Aorta (tissue), 5 donors: ENCODE results near the gene B4GALT7. TPM values are rescaled to one million over a fixed set of nuclear protein-coding genes. Genes with fewer than 3 reads are reported as not detected.
"Not testable (repeated sequence)": the region's sequence is repeated elsewhere in the genome, so short reads cannot be mapped to it uniquely, and the experiment has no call there.

Experiments used
- ATAC-seq: fragments of 200-7000 bp; cut with Tn5 transposase; one replicate; pipeline ENCODE4 v1.9.1; 2022; ENCODE audit warnings: moderate library complexity; ENCODE audit not compliant: low FRiP score
- DNase-seq, 2 donors: peaks; one replicate each; pipeline ENCODE4 v3.0.0-alpha.2; 2020
- H3K27ac ChIP-seq, 2 donors: one replicate each; pipeline ENCODE4 v1.5.1; 2013; ENCODE audit warnings: low read length in 2 of 2, mild to moderate bottlenecking in 2 of 2, moderate library complexity in 2 of 2, control low read depth in 1 of 2, inconsistent platforms in 1 of 2, low read depth in 1 of 2
- H3K27me3 ChIP-seq, 2 donors: one replicate each; pipeline ENCODE4 v1.6.1; 2013; ENCODE audit warnings: control low read depth in 1 of 2, low read length in 1 of 2, mild to moderate bottlenecking in 1 of 2, moderate library complexity in 1 of 2; ENCODE audit not compliant: insufficient read depth in 2 of 2, control insufficient read depth in 1 of 2
- H3K36me3 ChIP-seq, 2 donors: one replicate each; pipeline ENCODE4 v1.6.1; 2013; ENCODE audit warnings: control low read depth in 1 of 2, low read length in 1 of 2, mild to moderate bottlenecking in 1 of 2; ENCODE audit not compliant: insufficient read depth in 2 of 2, control insufficient read depth in 1 of 2
- H3K4me1 ChIP-seq, 2 donors: one replicate each; pipeline ENCODE4 v1.6.1; 2013; ENCODE audit warnings: low read length in 2 of 2, control low read depth in 1 of 2, mild to moderate bottlenecking in 1 of 2, moderate library complexity in 1 of 2; ENCODE audit not compliant: insufficient read depth in 2 of 2, control insufficient read depth in 1 of 2
- H3K4me3 ChIP-seq, 2 donors: one replicate each; pipeline ENCODE4 v1.5.1; 2013; ENCODE audit warnings: low read length in 2 of 2, control low read depth in 1 of 2, mild to moderate bottlenecking in 1 of 2
- H3K9me3 ChIP-seq: one replicate; pipeline ENCODE4 v1.6.1; 2013; ENCODE audit warnings: mild to moderate bottlenecking, low read length; ENCODE audit not compliant: control insufficient read depth
- WGBS, 2 donors: extraction: QIAGEN DNeasy Blood & Tissue Kit; methylation state at CpG; one replicate each; pipeline ENCODE4 v1.1.7; 2013; 5-methylcytosine and 5-hydroxymethylcytosine counted together
- intact Hi-C, 2 donors: fragments of 100-400 bp; cut with DNase I; formaldehyde crosslinking; loops; one replicate each; pipeline versions ENCODE4 v1.14.2 to v1.15.0; 2022
- polyA plus RNA-seq, 2 donors: library from polyadenylated mRNA; stranded (reverse); fragments of 200-250 nt; gene quantifications; one replicate each; pipeline ENCODE4 v1.2.3, GENCODE V29; 2013
- total RNA-seq, 2 donors: library from RNA; stranded (reverse); fragmentation: NEBNext Ultra II Directional; extraction: Animal tissue kit (Norgen Biotek cat#: 25700); gene quantifications; one replicate each; pipeline ENCODE4 v1.2.1, GENCODE V29; 2021
- donor health status: healthy with polysubstance abuse.
- donor health status: Bipolar disorder and iron deficiency.
- donor health status: DM: no; HTN: no; CAD: no.
- donor health status: DM: no; HTN: no; CAD: no.
- donor health status: DM: yes; HTN: yes; CAD: no.

B4GALT7 gene
- total and polyA plus RNA-seq, 4 donors, result 18.9 to 36.8 (median 20.8) TPM

DNA sequence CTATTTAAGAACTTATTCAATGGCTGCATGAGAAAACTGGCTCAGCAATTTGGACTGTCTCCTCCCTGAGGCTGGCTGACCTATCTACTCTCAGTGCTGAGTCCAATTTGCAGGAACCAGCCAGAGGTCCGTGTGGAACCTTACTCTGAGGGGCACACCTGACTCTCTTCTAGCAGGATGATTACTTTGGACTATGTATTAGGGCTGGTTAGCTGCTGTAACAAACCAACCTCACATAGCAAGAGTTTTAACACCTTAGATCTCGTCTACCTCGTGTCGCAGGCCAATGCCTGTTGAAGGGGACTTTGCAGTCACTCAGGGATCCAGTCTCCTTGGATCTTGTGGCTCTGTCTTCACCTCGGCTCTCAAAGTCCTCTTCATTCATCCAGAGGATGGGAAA, 42.1 kb upstream of the B4GALT7 start:
- H3K4me3 ChIP-seq, result no peak overlapping the region
- H3K4me1 ChIP-seq, result no peaks in the 10 kb centered on the region
- H3K27me3 ChIP-seq, result no peaks in the 10 kb centered on the region
- no peaks in the 10 kb centered on the region for H3K36me3 ChIP-seq
- no peak for ATAC-seq
- DNase-seq, result no peak
- WGBS, 2 donors, result 88% methylated on average over 5 of the region's 5 CpGs
- no peaks in the 10 kb centered on the region for H3K9me3 ChIP-seq
- intact Hi-C loops, result no loop called here
- H3K27ac ChIP-seq, result no peak overlapping the region

DNA sequence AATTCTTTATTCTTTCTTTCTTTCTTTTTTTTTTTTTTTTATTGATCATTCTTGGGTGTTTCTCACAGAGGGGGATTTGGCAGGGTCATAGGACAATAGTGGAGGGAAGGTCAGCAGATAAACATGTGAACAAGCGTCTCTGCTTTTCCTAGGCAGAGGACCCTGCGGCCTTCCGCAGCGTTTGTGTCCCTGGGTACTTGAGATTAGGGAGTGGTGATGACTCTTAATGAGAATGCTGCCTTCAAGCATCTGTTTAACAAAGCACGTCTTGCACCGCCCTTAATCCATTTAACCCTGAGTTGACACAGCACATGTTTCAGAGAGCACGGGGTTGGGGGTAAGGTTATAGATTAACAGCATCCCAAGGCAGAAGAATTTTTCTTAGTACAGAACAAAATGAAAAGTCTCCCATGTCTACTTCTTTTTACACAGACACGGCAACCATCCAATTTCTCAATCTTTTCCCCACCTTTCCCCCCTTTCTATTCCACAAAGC, 40.4 kb upstream of the B4GALT7 start:
- not testable (repeated sequence) for H3K4me3 ChIP-seq

DNA sequence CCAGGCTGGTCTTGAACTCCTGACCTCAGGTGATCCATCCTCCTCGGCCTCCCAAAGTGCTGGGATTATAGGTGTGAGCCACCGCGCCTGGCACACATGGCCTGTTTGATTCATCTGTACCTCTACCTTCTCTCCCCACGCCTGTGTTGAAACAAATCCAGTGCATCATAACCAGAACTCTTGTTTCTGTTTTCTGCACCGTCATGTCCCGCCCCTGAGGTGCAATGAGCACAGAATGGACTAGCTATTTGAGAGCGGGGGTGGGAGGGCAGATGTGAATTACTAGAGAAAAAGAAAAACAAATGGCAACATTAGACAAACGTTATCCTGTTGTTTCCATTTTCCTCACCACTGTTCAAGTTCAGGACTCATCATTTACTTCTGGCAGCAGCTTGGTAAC, 34.9 kb upstream of the B4GALT7 start:
- H3K9me3 ChIP-seq, result no peaks in the 10 kb centered on the region
- no peak overlapping the region for H3K27ac ChIP-seq
- no peak for ATAC-seq
- intact Hi-C loops, result no loop called here
- no peaks in the 10 kb centered on the region for H3K36me3 ChIP-seq
- H3K4me1 ChIP-seq, result no peaks in the 10 kb centered on the region
- WGBS, 2 donors, result 78 to 79% methylated on average over 8 of the region's 8 CpGs
- DNase-seq, result no peak
- no peaks in the 10 kb centered on the region for H3K27me3 ChIP-seq
- no peak overlapping the region for H3K4me3 ChIP-seq

More for the DNA sequence above, 40.4 kb upstream of the B4GALT7 start:
- H3K36me3 ChIP-seq, H3K4me1 ChIP-seq, H3K27ac ChIP-seq, H3K9me3 ChIP-seq, ATAC-seq, DNase-seq, H3K27me3 ChIP-seq, intact Hi-C loops: not testable (repeated sequence)
- 65 to 73% methylated on average over 8 of the region's 8 CpGs for WGBS, 2 donors

- no peaks in the 10 kb centered on the region for H3K36me3 ChIP-seq
- 76 to 77% methylated on average over 7 of the region's 7 CpGs for WGBS, 2 donors
- ATAC-seq, result no peak
- no peak overlapping the region for H3K27ac ChIP-seq
- H3K9me3 ChIP-seq, result no peaks in the 10 kb centered on the region
- no peaks in the 10 kb centered on the region for H3K4me1 ChIP-seq
- H3K4me3 ChIP-seq, result no peak overlapping the region
- DNase-seq, result no peak
- intact Hi-C loops, result no loop called here
- no peaks in the 10 kb centered on the region for H3K27me3 ChIP-seq
Observed at GRCh38 chr5:177568326-177568725, 31.6 kb upstream of the B4GALT7 start.

DNA sequence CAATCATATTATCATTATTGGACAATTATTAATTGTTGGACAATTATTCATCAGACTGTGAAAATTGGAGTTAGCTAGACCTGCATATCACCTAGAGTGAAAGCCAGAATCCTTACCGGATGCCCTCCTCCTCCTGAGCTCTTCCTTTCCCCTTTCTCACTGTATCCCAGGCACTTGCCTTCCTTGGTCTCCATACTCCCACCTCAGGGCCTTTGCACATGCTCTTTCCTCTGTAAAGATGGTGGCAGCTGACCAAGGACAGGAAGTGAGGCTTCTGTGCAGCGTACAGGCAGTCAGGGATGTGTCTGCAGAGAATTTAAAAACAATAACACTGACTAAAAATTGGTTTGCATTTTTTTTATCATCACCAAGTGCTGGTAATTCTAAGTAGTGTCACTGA, 30.0 kb upstream of the B4GALT7 start:
- WGBS, 2 donors, result 76 to 80% methylated on average over 2 of the region's 2 CpGs
- H3K36me3 ChIP-seq, result no peaks in the 10 kb centered on the region
- no peak overlapping the region for H3K27ac ChIP-seq
- no peak for ATAC-seq
- H3K4me3 ChIP-seq, result no peak overlapping the region
- no peaks in the 10 kb centered on the region for H3K9me3 ChIP-seq
- no peaks in the 10 kb centered on the region for H3K27me3 ChIP-seq
- intact Hi-C loops, result no loop called here
- no peaks in the 10 kb centered on the region for H3K4me1 ChIP-seq
- DNase-seq, result no peak

DNA sequence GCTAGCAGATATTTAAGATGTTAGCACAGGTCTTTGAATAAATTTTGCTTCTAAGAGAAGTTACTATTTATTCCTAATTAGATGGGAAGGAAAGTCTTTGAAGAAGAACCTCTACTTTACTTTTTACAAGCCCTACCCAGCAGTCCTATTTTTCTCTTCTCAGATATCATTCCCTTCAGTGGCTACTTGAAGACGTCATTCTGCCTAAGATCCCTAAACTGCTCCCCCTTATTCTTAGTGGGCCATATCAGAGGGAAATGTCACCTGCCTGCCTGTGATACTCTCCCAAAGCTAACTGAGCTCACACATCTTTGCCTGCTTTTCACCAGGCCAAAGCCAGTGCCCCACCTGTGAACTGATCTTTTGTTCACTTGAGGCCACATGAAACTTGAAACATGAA, 24.4 kb upstream of the B4GALT7 start:
- Histone ChIP-seq H3K4me3 (no peak overlapping the region), H3K27me3 (no peaks in the 10 kb centered on the region), H3K36me3 (no peaks in the 10 kb centered on the region), H3K4me1 (no peaks in the 10 kb centered on the region), H3K9me3 (no peaks in the 10 kb centered on the region), H3K27ac (no peak overlapping the region)
- ATAC-seq (no peak), DNase-seq (peak in 1 of 2 donors; percentile 9)
- 55 to 60% methylated on average over 1 of the region's 1 CpG for WGBS, 2 donors
- intact Hi-C loops, result no loop called here

DNA sequence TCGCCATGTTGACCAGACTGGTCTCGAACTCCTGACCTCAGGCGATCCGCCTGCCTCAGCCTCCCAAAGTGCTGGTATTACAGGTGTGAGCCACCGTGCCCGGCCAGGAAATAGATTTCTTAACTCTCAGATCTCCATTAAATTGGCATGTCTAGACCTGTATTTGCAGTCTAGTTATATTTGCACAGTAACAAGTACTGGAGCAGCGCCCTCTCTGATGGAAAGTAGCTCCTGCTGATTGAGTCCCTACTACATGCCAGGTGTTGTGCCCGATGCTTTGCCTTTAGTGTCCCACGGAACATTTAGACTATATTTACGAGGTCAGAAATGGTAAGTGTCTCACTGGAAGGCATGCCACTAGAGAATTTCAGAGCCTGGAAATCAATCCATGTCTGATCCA, 23.8 kb upstream of the B4GALT7 start:
- WGBS, 2 donors, result 80 to 91% methylated on average over 10 of the region's 10 CpGs
- ATAC-seq (no peak), DNase-seq (peak in 1 of 2 donors; percentile 15)
- Histone ChIP-seq H3K27ac (no peak overlapping the region), H3K27me3 (no peaks in the 10 kb centered on the region), H3K4me3 (no peak overlapping the region), H3K36me3 (no peaks in the 10 kb centered on the region), H3K4me1 (no peaks in the 10 kb centered on the region), H3K9me3 (no peaks in the 10 kb centered on the region)
- intact Hi-C loops, result no loop called here

DNA sequence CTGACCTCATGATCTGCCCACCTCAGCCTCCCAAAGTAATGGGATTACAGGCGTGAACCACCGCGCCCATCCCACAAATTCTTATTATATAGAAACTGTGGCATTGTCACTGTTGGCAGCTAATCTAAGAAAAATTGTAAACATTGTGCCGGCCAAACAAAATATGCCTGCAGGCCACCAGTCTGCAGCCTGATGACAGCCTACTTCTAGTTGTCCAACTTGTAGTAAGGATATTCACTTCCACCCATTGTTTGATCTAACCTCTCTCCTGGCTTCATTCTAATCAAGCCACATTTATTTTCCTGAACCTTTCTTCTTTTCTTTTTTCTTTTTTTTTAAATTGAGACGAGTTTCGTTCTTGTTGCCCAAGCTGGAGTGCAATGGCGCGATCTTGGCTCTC, 21.6 kb upstream of the B4GALT7 start:
- intact Hi-C loops, result no loop called here
- H3K9me3 ChIP-seq, result no peaks in the 10 kb centered on the region
- no peaks in the 10 kb centered on the region for H3K36me3 ChIP-seq
- peak in 1 of 2 donors; percentile 20 for DNase-seq
- H3K27me3 ChIP-seq, result no peaks in the 10 kb centered on the region
- 83 to 87% methylated on average over 8 of the region's 8 CpGs for WGBS, 2 donors
- no peak overlapping the region for H3K4me3 ChIP-seq
- no peaks in the 10 kb centered on the region for H3K4me1 ChIP-seq
- no peak for ATAC-seq
- no peak overlapping the region for H3K27ac ChIP-seq

DNA sequence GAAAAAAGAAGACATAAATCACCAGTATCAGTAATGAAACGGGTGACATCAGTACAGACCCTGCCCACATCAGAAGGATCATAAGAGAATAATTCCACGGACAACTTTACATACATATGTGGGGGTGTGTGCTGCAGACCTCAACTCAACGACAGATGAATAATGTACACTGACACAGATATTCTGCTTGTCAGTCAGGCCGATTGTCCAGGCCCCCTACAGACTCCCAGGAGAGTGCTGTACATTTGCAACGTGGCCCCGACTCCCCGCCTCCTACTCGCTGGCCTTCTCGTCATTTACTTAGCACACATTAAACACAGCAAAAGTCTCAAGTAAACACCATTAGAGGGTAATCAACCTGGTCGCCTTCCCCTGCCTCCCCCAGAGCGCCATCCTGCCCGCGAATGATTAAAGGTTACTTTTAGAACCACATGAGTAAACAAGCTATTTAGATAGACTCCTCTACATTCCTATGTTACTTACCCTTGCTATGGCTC, 11.5 kb upstream of the B4GALT7 start:
- H3K27me3 ChIP-seq, result no peaks in the 10 kb centered on the region
- H3K4me3 ChIP-seq, result no peak overlapping the region
- intact Hi-C loops, result no loop called here
- no peaks in the 10 kb centered on the region for H3K4me1 ChIP-seq
- WGBS, 2 donors, result 26 to 36% methylated on average over 13 of the region's 13 CpGs
- no peaks in the 10 kb centered on the region for H3K9me3 ChIP-seq
- peak in 1 of 2 donors; percentile 41 for DNase-seq
- no peak for ATAC-seq
- H3K27ac ChIP-seq, result no peak overlapping the region
- no peaks in the 10 kb centered on the region for H3K36me3 ChIP-seq
